ENCODE results near the gene CRY1.
"Not testable (repeated sequence)": the region's sequence is repeated elsewhere in the genome, so short reads cannot be mapped to it uniquely, and the experiment has no call there.

CRY1 gene

DNA sequence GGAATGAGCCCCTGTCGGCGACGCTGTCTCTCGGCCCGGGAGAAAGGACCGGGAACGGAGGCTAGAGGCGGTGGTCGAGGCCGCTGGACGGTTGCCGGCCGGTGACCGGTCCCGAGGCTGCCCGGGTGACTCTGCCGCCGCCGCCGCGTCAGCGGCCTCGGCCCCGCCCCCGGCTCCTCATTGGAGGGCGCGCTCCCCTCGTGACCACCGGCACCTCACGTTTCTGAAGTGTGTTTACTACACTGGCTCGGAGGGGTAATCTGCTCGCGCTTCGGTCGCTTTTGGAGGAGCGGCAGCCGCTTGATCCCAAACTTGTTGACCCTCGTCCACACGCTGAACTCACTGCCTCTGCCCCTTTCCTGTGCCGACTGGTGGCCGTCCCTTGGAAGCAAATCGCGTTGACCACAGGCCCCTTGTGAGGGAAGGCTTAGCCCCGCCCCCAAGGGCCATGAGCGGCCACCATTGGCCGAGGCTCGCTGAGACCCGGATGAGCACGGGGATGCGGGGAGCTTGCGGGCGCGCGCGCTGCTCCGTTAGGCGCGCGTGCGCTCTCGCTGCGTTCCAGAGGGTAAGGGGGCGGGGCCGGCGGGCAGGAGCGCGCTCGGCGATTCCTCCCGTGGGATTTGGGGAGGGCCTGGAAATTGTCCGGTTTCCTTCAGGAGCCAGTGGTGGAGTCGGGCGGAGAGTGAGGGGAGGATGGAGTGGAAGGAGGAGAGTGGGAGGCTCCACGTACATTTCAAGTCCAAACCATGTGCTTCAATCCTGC, at the start of gene CRY1:
Gene CRY1 (minus strand): TSS at position 133 of the 766 bp plus-strand sequence. CDS start 588 bp downstream, outside the sequence.
- DNase-seq, result peak; percentile 68

DNA sequence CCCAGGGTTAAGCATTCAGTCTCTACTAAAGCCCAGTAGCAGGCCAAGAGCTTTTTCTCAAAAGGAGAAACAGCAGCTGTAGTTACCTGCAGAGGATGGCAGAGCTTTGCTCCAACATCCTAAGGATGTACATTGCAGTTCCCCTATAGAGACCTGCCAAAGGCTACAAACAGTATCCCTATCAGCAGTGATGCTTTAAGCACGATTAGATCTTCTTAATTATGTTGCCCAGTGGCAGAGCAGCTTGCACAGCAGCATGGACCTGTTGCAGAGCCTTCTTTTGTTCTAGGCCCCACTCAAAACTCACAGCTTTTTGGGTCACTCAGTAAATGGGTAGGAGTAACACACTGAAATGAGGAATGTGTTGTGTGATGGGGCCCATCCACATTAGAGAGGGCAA, 46.4 kb upstream of the CRY1 start:
- no peak for DNase-seq

DNA sequence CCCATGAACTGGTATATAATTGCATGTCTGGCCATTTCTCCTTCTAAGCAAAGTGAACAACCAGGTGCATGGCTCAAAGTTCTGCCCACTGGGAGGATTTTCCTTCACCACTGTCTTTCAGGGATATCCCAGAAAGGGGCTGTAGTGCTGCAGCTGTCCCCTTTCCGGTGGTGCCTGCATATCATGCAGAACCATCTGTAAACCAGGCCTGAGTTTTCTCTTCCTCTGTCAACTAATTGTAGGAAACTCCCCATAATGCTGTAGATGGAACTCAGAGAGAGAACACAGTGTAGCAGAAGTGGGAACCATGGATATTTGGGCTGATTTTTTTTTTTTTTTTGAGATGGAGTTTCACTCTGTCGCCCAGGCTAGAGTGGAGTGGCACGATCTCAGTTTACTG, 45.6 kb upstream of the CRY1 start:
- DNase-seq, result no peak

DNA sequence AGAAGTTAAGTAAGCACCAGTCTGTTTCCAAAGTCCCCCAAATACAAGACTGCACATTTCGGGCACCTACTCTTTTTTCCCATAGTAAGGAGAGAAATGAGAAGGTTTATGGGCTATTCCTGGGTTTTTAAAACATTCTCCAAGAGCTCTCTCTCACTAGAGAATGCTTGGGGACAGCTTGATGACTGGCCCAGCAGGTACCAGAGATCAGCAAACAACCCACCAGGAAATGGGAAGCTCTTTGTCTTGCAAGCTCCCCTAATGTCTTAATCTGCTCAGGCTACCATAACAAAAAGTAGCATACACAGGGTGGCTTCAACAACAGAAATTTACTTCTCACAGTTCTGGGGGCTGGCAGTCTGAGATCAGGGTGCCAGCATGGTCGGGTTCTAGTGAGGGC, 41.8 kb upstream of the CRY1 start:
- no peak for DNase-seq

DNA sequence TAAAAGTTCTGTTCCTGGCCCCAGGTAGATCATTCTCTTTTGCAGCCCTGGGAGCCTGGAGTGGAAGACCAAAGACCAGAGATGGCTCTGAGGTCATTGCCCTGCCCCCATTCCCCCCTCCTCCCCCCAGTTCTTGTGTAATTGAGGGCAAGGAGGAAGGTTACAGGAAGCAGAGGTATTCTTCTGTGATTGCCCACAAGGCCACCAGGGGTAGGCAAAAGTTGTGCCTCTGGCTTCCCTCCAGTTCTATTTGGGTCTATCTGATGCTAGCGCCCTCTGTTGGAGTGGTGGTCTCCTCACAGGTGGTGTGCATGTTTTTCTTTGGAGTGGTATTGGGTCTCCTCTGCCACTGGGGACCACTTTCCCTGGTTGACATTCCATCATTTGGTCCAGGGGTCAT, 41.2 kb upstream of the CRY1 start:
- DNase-seq, result no peak

DNA sequence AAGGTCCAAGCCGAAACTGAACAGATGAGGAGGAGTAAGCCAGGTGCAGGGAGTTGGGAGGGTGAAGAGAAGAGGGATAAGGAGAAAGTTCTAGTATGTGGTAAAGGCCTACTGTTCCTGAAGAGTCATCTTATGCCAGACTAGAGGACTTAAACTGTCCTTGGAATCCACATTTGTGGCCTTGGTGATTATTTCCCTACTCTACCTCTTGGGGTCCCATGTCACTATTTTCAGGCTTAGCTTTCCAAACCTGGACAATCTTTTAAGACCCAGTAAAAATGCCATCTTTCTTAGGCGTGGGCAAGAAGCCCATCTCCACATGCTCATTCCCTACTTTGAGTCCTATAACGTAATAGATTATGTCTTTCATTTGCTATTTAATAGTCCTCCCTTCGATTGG, 40.1 kb upstream of the CRY1 start:
- no peak for DNase-seq

DNA sequence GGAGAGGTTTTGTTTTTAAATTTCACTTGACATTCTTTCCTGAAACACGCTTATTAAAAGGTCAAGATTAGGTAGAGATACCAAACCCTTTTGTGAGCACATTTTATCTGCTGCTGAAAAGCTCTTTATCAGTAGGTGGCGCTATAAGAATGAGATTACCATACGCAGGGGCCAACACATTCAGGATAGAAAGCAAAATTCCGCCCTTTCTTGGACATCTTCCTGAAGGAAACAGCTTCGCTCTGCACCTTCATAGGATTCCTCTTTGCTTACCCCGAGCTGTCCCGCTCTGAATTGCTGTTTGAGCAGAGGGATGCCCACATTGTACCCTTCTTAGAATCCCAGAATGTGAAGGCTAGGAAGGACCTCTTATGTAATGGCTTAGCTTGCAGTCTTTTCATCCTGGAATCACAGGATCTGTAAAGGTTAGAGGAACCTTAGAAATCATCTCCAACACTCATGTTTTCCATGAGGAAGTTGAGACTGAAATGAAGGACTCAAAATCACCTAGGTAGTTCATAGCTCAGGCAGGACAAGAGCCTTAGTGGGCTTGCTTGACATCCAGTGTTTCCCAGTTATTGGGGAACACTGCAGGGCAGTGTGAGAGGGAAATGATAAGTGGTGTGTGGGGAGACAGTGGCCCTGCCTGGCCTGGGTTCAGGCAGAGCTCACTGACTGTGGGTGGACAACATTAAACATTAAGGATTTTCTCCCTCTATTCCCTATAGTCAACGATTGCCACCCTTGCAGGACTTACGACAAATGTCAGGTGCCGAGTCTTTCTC, 38.7 kb upstream of the CRY1 start:
- peak; percentile 77 for DNase-seq

DNA sequence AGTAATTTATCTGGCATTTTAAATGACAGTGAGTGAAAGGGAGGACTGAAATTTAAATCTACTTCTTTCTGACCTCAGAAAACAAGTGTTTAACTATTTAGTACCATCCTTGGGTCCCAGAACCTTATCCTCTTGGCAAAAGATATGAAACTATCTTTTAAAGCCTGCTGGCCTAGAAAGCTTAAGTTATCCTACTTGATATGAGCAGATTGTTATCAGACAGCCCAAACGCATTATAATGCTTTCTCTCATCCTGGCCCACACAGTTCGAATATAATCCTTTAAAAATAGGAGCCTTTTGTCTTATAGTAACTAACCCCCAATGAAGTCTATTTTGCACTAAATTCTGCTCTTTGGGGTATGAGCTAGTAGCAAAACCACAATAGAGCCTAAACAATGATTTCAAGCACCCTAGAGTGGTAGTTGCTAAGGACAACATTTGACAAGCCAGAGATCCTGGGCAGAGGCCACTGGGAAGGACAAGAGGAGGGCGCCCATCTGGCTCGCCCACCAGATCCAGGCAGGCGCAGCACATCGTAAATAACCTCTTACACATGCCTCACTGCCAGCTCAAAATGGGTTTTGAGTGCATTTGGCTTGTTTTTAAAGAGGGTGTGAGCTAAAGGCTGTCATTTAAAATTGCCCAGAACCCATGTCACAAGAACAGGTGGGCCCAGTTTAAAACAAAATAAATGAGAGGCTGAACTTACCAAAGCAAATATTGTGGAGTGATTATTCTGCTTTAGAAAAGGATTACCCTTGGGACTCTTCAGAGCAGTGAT, 37.7 kb upstream of the CRY1 start:
- DNase-seq, result peak; percentile 100

DNA sequence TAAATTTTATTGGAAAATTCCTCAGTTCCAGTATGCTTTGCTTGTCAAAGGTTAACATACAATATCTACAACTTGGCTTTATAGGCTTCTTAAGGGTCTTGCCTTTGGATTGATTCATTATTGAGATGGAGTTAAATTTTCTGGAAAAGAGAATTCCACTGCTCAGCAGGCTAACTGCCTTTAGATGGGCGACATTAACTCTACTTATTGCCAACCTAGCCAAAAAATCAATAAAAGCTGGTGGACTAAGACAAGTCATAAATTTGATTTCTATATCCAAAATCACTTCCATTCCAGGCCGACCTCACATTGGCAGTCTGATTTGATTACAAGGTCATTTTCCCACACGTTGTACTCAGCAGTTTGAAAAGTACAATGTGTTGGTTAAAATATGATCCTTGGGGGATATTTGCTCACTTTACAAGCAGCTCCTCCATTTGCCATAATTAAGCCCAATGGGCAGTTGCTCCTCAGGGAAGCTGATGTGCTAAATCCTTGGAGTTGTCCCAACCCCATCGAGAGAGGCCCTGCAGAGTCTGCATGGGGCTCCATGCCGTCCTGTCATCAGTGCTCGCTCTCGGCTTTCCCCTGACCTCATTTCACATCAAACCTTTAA, 36.1 kb upstream of the CRY1 start:
- DNase-seq, result no peak

DNA sequence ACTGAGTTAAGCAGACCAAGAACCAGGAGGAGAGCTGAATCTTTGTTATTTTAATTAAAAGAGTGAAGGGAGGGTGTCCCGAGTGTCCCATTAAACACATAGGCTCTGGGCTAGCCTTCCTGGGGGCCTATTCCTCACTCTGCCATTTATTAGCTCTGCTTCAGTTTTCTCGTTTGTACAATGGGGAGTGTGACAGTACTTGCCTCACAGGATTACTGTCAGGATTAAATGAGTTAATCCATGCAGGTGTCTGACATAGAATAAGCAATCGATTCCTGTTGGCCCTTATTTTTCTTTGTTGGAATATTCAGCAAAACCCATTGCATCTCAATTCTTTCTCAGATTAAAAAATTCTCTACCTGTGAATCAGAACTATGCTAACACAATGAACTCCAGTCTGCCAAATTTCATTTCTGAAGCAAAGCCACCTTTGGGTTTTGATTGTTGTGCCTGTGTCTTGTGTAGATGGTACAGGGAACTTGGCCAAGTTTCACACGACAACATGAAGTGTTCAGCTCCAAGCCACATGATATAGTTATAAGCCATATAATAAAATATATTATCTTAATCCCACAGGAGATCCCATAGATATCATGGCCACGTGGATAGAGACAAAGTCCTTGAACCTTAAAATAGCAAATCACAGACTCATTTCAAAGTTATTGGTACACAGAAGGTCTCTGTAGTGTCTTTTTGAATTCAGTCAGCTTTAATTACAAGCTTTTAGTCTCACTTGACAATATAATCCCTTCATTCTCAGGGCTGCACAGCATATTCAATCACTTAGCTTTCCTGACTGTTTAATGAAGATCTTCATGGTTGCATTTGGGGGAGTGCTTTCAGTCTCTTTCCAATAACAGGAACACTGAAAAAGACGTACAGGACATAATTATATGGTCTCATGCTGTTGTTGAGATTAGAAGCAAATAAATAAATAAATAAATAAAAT, 34.4 kb upstream of the CRY1 start:
- no peak for DNase-seq

DNA sequence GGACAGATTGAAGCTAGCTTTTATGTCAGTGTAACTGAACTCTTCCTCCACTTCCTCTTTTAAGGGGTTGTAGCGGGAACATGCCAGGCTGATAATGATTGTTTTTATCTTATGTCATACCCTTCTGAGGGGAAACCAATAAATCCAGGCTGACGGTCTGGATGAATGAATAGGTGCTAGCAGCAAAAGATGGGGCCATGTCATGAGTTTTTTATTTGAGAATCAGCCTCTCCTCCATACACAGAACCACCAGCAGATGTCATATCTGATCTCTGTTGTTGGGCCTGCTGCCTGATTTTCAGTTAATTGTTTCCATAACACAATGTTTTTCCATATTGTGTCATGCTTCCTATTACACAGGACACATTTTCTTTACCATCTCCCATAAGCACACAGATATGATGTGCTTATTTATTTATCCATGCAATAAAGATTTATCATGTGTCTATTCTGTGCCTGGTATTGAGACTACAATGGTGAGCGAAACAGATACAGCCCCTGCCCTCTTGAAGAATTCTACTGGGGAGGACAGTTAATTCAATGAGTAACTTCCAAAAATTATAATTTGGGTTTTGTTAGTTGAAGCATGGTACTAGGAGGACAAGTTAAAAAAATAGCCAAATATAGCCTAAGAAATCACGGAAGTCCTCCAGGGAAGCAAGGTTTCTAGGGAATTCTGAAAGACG, 33.6 kb upstream of the CRY1 start:
- peak; percentile 39 for DNase-seq

DNA sequence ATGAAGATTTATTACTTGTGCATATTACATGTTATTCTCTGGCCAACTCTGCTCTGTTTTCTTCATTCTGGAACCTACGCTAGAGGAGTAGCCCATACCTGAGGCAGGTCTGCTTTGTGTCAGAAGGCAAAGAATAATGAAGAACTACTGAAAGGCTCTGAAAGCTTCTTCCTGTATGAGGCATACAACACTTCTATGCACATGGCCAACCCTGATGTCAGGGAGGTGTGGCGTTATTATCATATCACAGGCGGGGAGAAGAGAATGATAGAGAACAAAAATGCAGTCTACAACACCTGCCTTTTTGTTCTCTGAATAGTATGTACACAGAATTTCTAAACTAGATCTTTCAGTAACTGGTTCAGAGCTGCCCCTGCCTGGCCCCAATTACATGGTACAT, 32.5 kb upstream of the CRY1 start:
- DNase-seq, result peak; percentile 69

DNA sequence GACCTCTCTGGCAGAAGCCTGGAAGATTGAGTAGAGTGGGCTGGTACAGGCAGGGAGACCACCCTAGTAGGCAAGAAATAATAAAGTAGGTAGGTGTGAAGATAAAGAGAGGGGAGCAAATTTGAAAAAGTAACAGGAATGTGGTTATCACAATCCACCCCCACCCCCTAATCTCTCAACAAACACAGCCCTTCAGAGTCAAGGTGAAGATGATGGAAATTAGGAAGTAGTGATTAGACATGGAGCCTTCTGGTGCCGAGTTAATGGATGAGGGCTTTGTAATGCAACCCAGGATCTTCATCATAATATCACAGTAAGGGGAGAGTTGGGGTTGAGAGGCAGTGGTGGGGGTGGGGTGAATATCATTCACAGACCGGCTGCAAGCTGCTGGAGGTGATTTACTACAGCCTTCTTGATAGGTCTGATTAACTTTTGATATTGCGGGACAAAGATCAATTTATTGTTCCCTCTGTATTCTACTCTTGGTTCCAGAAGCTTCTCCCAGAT, 29.2 kb upstream of the CRY1 start:
- DNase-seq, result no peak

DNA sequence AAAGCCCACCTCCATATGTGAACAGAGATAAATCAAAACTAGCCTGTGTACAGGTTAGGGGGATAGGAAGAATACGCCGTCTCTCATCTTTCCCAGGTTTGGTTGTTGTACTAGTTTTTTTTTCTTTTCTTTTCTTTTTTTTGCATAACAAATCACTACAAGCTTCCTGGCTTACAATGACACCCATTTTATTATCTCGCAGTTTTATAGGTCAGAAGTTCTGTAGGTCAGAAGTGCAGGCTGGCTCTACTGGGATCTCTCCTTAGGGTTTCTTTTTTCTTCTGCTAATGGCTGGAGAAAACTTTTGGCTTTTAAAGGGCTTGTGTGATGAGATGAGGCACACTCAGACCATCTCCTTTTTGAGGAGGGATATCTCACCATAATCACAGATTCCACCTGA, 25.7 kb upstream of the CRY1 start:
- DNase-seq, result no peak

DNA sequence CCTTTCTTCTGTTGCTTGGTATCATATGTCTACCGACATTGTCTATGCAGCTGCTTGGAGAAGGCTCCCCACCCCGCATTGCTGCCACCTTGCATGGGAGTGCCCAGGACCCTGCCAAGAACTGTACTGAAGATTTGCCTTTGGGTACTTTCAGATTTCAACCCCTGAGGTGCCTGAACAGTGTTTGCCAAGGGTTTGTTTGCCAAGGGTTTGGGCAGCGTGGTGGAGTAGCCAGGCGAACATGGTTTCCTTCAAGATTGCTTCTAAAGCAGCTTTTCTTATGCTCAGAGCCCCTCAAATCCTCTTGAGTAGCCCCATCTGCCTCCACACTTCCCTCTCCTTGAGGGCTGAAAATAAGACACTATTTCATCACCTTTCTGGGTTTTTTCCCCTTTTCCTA, 25.3 kb upstream of the CRY1 start:
- DNase-seq, result no peak

DNA sequence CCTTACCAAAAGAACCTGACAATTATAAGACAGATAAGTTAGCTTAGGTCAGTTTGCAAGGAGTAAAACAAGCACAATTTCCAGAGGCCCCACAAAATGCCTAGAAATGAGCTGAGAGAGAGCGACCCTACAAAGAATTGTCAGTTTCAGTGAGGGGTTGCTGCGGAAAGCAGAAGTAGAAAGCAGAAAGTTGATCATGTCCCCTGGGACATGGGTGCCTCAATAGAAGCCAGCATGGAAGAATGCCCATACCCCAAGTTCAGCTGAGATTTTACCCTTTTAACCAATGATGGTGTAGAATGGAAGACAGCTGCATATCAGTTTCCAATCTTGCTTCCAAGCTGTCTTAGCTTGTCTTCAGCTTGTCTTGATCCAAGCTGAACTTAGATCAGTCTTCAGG, 21.8 kb upstream of the CRY1 start:
- DNase-seq, result no peak

DNA sequence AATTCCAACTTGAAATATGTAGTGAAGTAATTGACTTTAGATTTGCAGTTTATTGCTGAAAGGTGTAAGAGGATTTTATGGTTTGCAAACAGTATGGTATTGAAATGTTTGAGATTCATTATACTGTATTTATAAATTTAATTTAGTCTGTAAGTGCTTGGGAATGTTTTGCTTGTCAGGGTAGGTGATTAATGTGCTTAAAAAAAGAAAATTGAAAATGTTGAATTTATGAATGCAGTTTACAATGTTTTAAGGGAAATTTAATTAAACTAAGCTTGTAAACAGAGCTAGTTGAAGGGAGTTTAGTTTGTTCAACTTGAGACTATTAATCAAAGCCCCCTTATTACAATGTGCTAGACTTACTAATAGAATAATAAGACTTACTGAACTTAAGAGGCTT, 18.0 kb upstream of the CRY1 start:
- no peak for DNase-seq

DNA sequence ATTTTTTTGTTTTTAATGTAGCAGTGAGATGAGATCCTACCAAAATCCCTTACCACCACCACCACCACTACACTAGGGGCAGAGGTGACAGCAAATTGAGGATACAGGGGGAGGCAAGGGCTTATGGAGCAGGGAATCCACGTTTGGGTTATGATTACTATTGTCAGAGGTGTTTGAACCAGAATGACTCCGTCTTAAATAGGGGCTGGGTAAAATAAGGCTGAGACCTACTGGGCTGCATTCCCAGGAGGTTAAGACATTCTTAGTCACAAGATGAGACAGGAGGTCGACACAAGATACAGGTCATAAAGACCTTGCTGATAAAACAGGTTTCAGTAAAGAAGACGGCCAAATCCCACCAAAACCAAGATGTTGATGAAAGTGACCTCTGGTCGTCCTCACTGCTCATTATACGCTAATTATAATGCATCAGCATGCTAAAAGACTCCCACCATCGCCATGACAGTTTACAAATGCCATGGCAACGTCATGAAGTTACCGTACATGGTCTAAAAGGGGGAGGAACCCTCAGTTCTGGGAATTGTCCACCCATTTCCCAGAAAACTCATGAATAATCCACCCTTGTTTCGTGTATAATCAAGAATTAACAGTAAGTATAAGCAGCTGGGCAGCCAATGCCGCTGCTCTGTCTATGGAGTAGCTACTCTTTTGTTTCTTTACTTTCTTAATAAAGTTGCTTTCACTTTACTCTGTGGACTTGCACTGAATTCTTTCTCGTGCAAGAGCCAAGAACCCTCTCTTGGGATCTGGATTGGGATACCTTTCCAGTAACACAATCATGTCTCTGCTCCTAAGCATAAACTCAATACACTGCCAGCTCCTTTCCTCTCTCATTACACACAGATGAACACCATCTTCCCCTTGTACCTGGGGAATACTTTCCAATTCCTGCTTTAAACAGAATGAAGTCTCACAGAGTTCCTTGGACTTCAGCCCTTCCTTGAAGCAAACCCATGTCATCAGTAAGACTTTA, 16.7 kb upstream of the CRY1 start:
- DNase-seq, result no peak

DNA sequence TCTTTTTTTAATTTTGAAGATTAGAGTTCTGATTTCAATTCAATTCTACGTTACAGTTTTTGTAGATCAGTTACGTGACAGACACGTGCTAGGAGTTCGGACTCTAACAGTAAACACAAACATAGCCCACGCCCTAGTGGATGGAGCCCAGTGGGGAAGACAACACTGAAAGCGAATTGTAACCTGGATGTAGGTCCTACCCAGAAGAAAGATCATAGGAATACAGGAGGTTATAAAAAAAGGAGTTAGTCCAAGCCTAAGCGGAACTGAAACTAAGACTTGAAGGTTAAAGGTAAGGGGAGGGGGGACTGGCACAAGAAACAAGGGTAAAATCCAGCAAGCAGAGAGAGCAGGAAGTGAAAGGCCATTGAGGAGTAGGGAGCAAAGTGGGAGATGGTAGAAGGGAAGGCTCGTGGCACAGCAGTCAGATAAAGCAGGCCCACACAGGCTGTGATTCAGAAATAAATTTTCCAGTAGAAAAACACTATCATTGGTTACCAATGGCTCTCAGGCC, 15.7 kb upstream of the CRY1 start:
- DNase-seq, result no peak

DNA sequence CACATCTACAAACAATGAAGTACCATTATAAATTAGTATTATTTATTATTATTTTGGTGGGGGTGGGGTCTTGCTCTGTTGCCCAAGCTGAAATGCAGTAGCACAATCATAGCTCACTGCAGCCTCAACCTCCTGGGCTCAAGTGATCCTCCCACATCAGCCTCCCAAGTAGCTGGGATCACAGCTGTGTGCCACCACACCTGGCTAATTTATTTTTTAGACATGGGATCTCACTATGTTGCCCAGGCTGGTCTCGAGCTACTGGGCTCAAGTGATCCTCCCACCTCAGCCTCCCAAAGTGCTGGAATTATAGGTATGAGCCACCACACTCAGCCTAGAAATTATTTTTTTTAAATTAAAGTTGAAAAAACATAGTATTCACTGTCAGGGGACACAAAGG, 15.0 kb upstream of the CRY1 start:
- not testable (repeated sequence) for DNase-seq

Data from NCI-H187 treated with DMSO at 0.1 percent for 48 hours (cell line).